GM19455 (cell line): ENCODE measurements around the gene NAA15.
A peak's percentile ranks its signal among the peaks of the same experiment; 100 is the strongest.
"Not testable (repeated sequence)": the region's sequence is repeated elsewhere in the genome, so short reads cannot be mapped to it uniquely, and the experiment has no call there.

ENCODE experiments used
- ATAC-seq: cut with Tn5 transposase; IDR thresholded peaks from one replicate; pipeline ENCODE4 v1.9.1; 2021; ENCODE audit not compliant: unreplicated experiment

NAA15 gene

DNA sequence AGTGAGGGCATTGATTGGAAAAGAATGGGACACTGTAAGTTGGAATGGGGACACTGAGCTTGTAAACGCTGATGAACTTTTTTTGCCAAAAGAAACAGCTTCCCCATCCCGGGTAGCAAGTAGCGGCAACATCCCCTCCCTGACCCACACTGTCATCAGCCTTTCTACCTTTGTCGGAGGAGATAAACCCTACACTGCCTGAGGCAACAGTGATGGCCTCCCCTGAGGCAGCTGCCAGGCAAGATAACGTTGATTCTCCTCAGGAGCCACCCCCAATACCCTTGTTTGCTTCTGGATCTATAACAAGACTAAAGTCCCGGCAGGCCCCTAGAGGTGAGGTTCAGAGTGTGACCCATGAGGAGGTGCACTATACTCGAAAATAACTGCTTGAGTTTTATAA lies 142.4 kb downstream of the NAA15 start:
- ATAC-seq, result no peak

GRCh38 chr4:139444881-139445280 lies 143.6 kb downstream of the NAA15 start:
- ATAC-seq, result not testable (repeated sequence)

GRCh38 chr4:139447078-139447477 lies 145.8 kb downstream of the NAA15 start:
- ATAC-seq, result not testable (repeated sequence)

DNA sequence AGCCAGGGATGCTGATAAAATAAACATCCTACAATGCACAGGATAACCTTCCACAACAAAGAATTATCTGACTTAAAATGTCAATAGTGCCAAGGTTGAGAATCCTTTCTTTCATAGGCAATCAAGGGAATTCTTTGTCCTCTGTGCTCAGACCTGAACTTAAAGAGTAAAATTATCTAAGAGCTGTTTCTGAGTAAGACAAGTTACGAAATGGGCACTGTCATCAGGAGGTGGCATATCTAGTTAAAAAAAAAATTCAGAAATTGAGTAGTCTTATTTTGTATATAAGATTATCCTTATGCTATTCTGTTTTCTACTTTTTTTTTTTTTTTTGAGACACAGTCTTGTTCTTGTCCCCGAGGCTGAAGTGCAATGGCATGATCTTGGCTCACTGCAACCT lies 149.3 kb downstream of the NAA15 start:
- ATAC-seq, result no peak

DNA sequence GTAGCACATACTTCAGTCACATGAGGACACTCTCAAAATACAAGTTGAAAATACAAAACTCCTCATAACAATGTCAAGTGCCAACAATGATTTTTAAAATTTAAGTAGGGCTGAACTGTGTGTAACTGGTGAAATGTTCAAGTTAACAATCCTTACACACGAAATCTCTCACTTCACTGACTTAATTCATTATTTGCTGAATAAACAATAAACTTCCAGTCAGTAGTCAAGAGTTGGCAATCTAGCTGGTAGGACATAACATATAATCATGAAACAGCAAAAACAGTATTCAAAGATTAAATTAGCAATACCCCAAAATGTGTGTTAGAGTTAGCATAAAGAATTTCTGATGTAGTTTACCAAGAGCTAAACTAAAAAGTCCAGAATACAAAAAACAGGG lies 150.7 kb downstream of the NAA15 start:
- ATAC-seq, result no peak

DNA sequence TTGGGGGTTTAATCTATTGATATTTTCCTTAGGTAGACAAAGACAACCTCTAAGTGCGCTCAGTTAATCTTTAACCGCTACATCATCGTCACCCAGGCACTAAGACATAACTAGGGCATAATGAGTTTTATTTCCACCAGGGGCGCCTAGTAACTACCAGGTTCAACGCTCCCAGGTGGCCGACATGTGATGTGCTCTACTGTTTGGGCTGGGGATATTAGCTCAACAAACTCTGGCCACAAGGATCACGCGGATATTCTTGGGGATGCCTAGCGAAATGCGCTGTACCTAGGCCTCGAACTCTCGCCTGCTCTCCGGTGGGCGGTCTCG lies 151.7 kb downstream of the NAA15 start:
- ATAC-seq, result peak; percentile 47

GRCh38 chr4:139453371-139454110 lies 152.2 kb downstream of the NAA15 start:
- ATAC-seq, result peak; percentile 89

GRCh38 chr4:139454111-139455045 lies 153.1 kb downstream of the NAA15 start, which contains the start of gene RAB33B:
Gene RAB33B, plus strand, starts transcription at chr4:139454121. Its CDS starts 75 bp downstream, at chr4:139454196.
- peak; percentile 13 for ATAC-seq

DNA sequence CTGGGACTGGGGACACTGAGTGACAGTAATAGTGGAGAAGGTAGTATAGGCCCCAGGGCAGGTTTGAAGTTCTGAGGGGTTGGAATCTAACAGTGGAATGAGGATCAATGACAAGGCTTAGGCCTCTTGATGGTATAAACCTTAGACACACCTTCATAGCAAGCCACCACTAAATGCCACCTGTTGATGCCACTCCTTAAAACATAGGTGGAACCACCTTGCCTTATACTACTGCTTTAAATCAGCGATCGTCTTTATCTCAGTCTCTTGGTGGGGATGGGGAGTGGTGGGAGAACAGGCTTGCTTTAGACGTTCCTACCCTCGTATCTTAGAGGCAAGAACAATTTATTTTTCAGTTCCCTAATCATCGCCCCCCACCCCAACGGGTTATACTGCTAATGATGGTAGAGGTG lies 153.8 kb downstream of the NAA15 start:
- ATAC-seq, result no peak

DNA sequence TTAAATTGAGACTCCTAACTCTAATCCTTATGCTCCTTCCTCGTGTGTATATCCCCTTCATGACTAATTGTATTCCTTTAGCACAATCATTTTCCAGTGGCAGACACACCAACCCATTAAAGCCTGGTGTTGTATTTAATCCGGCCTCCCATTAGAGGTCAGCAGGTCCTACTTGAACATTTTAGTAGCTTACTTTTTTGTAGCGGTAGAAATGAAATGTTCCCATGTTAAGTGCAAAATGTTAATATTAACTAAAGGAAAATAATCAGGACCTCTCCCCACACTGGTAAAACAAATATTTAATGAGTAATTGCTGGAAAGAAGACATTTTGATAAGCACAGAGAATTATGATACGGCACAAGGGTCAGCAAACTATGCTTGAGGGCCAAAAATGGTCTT lies 156.0 kb downstream of the NAA15 start:
- ATAC-seq, result no peak

DNA sequence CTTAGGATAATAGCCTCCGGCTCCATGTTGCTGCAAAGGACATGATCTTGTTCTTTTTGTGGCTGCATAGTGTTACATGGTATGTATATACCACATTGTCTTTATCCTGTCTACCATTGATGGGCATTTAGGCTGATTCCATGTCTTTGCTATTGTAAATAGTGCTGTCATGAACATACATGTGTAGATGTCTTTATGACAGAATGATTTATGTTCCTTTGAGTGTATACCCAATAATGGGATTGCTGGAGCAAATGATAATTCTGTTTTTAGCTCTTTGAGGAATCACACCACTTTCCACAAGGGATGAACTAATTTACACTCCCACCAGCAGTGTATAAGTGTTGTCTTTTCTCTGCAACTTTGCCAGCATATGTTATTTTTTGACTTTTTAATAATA lies 157.2 kb downstream of the NAA15 start:
- no peak for ATAC-seq

GRCh38 chr4:139458999-139459398 lies 157.7 kb downstream of the NAA15 start:
- no peak for ATAC-seq

- no peak for ATAC-seq
These were observed 159.3 kb downstream of the NAA15 start for GRCh38 chr4:139460565-139460964.

GRCh38 chr4:139461022-139461628 lies 159.8 kb downstream of the NAA15 start:
- no peak for ATAC-seq

- ATAC-seq, result not testable (repeated sequence)
These were observed 163.2 kb downstream of the NAA15 start for GRCh38 chr4:139464512-139464911.

DNA sequence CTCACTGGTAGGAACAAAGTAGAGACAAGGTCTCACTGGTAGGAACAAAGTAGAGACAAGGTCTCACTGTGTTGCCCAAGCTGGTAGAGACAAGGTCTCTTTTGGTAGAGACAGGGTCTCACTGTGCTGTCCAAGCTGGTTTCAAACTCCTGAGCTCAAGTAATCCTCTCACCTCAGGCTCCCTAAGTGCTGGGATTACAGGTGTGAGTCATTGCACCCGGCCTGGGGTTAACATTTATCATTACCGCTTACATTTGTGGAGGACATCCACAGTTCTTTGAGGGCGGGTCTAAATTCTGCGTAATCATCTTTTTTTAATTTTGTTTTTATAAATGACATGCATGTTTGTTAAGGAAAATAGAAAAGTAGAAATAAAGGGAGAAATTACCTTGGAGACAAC lies 164.6 kb downstream of the NAA15 start:
- no peak for ATAC-seq

DNA sequence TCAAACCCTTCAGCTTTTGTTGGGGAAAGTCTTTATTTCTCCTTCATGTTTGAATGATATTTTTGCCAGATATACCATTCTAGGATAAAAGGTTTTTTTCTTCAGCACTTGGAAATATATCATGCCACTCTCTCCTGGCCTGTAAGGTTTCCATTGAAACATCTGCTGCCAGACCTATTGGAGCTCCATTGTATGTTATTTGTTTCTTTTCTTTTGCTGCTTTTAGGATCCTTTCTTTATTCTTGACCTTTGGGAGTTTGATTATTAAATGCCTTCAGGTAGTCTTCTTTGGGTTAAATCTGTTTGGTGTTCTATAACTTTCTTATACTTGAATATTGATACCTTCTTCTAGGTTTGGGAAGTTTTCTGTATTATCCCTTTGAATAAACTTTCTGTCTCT lies 167.5 kb downstream of the NAA15 start:
- not testable (repeated sequence) for ATAC-seq

- no peak for ATAC-seq
These were observed 167.9 kb downstream of the NAA15 start for GRCh38 chr4:139469216-139469615.
